NCI-H510A treated with DMSO at 0.1 percent for 48 hours (cell line): ENCODE data around the gene CADM1.

Experiments
- DNase-seq: peaks from one replicate; lab custom pipeline; 2025; lab: John Stamatoyannopoulos, UW

CADM1 gene

GRCh38 chr11:115515647-115516395 lies 11.6 kb upstream of the CADM1 start:
- DNase-seq, result peak; percentile 19

- no peak for DNase-seq
Observed at GRCh38 chr11:115506954-115507675, 2.9 kb upstream of the CADM1 start.

DNA sequence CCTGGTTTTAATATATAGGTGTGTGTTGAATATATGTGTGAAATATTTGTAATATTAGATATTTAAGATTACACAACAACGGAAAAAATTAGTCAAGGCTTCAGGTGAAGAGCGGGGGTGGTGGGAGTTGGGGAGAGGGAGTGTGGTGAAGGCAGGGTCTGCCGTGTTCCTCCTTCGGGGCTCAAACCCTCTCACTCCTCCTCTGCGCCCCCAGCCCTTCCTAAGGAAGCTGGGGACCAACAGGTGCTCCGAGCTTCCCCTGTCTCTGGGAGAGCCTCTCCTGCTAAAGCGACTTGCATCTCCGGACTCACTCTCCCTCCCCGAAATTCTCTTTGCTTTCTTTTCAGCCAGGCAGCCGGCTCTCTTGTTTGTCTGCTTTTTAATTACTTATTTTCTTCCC lies 960 bp upstream of the CADM1 start:
- no peak for DNase-seq

DNA sequence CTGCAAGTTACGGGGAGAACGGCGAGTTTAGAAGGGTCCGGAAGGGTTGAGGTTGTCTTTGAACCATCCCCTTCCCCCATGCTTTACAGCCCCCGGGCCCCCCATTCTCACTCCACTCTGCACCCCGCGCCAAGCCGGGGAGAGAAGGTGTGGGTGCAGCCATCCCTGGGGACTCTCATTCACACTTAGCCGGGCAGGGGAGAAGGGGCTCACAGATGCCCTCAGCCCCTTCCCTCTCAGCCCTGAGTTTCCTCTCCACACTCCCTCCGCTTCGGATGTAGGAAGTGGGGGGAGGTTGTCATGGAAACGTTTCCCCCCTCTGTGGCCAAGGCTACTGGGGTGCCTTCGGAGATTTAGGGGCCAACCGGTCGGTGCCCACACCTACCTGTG lies 334 bp downstream of the CADM1 start:
- no peak for DNase-seq

DNA sequence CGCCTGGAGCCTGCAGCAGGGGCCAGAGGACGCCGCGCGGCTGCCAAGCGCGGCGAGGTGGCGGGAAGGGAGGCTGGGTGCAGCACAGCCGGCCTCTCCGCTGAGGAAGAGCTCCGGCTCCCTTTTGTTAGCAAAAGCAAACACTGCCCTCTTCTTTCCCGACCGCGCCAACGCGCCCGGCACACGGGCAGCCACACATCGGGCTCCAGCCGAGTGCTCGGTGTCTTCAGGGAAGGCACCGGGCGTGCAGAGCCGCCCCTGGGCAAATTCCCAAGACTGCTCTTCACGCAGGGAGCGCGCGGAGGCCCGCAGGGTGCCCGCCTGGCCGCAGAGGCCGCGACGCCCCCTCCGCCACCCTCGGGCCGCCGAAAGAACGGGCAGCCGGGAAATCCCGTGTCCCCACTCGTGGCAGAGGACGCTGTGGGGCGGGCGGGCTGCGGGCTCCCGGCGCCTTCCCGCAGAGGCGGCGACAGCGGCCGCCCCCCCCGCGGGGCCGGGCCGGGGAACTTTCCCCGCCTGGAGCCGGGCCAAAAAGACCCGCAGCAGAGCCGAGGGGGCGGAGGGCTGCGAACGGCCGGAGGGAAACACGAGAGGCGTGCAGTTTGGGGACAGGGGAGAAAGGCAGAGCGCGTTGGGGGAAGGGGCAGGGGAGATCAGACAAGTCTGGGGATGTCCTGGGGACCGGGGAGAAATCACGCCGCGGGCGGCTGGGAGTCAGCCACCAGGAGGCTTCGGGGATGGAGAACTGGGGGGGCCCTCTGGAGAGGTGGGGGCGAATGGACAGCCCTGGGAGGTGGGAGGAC lies 931 bp downstream of the CADM1 start:
- peak; percentile 56 for DNase-seq

- DNase-seq, result no peak
Observed at GRCh38 chr11:115502636-115503082, 1.6 kb downstream of the CADM1 start.

GRCh38 chr11:115501893-115502589 lies 2.2 kb downstream of the CADM1 start:
- peak; percentile 44 for DNase-seq

- DNase-seq, result no peak
Observed at GRCh38 chr11:115501502-115501892, 2.7 kb downstream of the CADM1 start.

GRCh38 chr11:115500547-115501501 lies 3.4 kb downstream of the CADM1 start:
- DNase-seq, result peak; percentile 68

- no peak for DNase-seq
Observed at GRCh38 chr11:115499891-115500290, 4.3 kb downstream of the CADM1 start.

- no peak for DNase-seq
Observed at GRCh38 chr11:115499241-115499799, 4.9 kb downstream of the CADM1 start.

- DNase-seq, result peak; percentile 89
Observed at GRCh38 chr11:115498354-115498753, 5.9 kb downstream of the CADM1 start.

DNA sequence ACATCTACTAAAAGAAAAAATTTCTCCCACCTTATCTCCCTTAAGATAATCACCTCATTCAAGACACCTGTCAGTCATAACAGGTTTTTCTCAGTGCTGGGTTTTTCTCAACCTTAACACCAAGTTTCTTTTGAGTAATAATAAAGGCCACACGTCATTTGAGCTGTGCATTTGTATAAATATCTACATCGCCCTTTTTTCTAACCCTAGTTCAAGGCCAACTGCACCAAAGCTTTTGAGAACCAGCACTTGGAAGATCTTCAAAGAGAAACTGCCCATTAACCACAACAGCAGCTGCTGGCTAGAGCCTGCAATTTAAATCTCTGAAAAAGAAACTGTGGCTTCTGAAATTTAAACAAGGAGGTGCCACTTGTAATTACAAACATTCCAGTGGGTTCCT lies 6.9 kb downstream of the CADM1 start:
- DNase-seq, result peak; percentile 68

DNA sequence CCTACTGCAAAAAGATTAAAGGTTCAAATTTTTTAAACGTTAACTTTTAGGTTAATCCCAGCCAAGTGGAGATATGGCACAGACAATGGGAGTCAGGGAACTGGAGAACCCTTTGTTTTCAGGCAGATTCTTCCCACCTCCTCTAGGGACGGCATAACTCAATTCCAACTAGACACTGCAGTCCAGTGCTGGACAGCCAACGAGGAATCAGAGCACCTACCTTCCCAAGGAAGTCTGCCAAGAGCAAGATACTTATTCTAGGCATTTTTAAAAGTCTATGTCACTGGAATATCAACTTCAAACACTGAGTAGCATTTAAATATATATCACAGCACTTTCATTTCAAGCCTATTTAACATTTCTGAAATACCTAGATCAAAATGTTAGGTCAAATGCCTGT lies 7.3 kb downstream of the CADM1 start:
- no peak for DNase-seq

DNA sequence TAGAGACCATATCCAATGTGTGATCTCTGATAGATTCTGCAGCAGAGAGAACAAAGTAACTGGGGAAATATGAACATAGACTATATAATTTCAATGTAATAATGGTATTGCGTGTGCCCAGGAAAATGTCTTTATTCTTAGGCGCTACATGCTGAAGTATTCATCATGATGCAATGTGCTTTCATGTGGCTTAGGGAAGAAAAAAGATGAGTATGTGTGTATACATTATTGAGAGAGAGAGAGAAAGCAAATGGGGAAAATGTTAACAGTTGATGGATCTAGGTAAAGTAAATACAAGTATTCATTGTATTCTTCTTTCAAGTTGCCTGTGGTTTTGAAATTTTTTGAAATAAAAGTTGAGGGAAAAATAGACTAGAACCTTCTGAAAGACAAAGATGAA lies 10.3 kb downstream of the CADM1 start:
- no peak for DNase-seq

GRCh38 chr11:115493488-115493887 lies 10.7 kb downstream of the CADM1 start:
- no peak for DNase-seq

GRCh38 chr11:115489466-115489865 lies 14.7 kb downstream of the CADM1 start:
- no peak for DNase-seq

DNA sequence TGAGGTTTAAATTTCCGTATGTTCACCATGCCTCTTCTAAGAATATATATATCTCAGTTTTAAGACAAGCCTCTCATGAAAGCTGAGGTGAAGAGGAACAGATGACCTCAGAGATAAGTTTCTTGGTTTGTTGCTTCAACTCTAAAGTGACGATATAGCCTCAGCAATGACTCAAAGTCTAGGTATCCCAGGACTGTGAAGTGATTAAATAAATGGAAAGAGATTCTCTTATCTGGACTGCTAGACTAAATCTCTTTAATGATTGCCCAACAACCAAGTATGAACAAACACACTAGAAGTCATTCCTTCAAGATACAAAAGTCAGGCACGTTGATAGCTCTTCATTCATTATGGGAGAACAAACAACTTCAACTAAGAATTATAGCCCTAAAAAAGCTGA lies 15.3 kb downstream of the CADM1 start:
- DNase-seq, result no peak

DNA sequence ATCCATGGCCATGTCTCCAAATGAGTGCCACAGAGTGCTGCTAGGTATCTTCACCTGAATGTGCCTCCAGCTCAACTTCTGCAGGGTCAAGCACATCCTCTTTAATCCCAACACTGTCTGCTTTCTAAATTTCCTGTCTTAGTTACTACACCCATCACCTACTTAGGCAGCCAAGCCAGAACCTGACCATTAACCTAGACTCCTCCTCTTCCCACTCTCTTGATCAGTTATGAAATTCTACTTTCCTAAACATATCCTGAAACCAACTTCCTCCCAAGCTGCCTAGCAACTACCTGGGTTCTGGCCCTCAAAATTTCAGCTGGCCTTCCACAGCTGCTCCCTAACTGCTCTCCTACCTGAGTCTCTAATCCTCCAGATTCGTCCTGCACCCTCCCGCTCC lies 22.7 kb downstream of the CADM1 start:
- DNase-seq, result no peak

GRCh38 chr11:115480611-115481010 lies 23.6 kb downstream of the CADM1 start:
- DNase-seq, result no peak

- DNase-seq, result no peak
Observed at GRCh38 chr11:115477410-115477809, 26.8 kb downstream of the CADM1 start.
